SKM-1 (cell line): Measurements from ENCODE around the gene CDC27.
"Not testable (repeated sequence)": the region's sequence is repeated elsewhere in the genome, so short reads cannot be mapped to it uniquely, and the experiment has no call there.

ENCODE experiments used
- DNase-seq: peaks from one replicate; lab custom pipeline; 2025; ENCODE audit not compliant: unreplicated experiment; lab: John Stamatoyannopoulos, UW

Gene CDC27

DNA sequence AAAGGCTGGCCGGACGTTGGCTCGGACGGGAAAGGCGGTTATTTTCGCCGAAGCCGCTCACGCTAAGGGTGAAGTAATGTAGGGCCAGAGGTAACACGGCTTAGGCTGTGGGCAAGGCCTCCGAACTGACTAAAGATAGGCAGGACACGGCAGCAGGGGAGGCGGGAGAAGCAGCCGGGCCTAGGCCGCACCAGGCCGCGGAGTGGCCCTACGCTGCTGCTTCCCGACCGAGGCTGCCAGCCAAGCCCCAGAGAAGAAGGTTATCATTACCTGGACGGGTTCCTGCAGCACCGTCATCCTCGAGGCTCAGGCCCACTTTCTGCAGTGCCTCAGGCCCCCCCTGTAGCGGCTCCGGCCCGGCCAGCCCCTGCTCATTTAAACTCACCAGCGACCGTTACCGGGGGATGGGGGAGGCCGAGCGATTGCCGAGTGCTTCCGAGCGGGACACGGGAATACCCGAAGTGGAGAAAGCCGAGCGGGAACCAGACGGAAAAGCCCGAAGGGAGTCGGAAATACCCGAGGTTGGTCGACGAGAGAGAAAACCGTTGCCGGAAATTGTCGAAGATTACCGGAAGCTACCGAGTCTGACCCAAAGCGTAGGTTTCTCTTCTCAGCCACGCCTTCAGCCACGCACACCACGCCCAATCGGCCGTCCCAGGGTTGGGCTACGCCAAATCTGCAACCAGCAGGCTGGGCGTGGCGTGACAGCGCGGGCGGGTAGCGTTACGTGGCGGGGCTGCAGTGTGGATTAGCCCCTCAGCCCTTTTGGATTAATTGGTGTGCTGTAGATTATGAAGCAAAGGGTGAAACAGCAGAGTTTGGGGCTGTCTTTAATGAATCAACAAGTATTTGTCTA is at the start of gene CDC27:
TSS of gene CDC27 (minus strand) at position 420 of the 856 bp plus-strand sequence. CDS start at position 297, 123 bp downstream.
- peak; percentile 97 for DNase-seq

DNA sequence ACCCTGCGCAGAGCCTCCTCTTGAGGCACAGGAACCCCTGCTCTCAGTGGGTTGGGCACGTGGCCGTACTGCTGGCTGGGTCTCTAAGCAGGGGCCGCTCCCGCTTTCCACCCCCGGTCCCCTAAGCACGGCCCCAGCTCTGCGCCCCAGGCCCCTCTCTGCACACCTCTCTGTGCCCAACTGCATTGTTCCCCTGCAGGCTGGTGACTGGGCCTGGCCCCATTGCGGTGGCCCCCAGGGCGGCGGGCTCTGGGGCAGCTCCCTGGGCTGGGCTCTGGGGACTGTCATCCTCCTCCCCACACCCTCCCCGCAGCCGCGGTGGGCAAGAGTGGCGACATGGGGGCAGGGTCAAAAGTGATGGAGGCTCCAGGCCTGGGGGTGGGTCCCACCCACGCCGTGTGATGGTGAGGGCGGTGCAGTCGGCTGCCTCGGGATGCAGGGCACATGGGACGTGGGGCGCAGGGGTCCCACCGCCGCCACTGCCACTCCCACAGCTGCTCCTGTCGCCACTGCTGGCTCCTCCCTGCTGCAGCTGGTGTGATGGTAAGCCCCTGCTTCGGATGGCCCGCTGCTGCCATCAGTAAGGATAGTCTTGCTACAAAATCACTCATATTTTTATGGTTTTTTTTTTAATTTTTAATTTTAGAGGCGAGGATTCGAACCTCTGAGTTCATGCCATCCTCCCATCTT is 49.4 kb upstream of the CDC27 start:
- DNase-seq, result no peak

- DNase-seq, result no peak
Observed at GRCh38 chr17:47237841-47238240, 48.7 kb upstream of the CDC27 start.

DNA sequence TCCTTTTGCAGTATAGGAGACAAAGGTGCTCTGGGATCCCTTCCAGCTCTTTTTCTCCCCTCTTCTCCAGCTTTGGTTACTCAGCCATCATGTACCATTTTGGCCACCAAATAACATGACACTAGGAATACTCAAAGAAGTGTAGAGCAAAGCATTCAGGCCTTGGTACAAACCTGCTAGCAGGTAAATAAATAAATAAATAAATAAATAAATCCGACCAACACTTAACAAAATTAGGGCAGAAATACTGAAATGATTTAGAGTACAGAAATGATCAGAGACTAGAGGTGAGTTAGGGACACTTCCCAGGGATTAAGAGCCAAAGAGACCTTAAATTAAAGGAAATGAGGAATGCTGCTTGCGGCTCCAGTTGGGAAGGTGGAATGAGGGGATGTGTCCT is 46.8 kb upstream of the CDC27 start:
- DNase-seq, result no peak

DNA sequence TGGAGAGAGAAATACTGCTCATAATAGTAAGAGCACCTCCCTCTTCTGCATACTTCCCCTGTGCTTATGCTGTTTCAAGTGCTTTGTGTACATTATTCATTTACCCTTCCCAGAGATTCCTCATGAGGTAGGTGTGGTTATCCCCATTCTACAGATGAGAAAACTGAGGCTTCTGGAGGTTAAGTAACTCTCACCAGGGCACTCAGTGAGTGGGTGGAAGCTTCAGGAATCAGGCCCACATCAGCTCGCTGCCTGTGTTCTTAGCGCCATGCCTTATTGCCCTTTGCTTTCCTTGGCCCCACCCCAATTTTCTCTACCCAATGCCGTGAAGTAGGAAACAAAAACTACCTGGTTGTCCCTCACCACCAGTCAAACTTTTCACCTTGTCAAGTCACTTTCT is 46.4 kb upstream of the CDC27 start:
- DNase-seq, result no peak

GRCh38 chr17:47232465-47232864 is 43.4 kb upstream of the CDC27 start:
- no peak for DNase-seq

- no peak for DNase-seq
Observed at GRCh38 chr17:47231866-47232265, 42.8 kb upstream of the CDC27 start.

DNA sequence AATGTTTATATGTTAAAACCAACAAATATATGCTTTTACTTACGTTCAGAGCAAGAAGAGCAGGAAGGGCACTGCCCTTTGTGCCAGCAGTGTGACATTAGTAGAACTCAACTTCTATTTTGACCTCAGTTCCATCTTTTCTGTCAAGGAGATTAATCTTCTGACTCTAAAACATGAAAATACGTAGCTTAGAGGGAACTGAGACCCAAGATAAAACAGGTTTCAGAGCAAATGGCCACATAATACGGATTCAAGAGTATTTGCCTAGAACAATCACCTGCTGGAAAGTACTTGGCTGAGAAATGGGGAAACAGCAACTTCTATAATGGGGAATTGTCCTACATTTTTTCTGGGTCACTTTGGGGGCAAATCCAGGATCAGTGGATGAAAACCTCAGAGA is 42.2 kb upstream of the CDC27 start:
- DNase-seq, result no peak

DNA sequence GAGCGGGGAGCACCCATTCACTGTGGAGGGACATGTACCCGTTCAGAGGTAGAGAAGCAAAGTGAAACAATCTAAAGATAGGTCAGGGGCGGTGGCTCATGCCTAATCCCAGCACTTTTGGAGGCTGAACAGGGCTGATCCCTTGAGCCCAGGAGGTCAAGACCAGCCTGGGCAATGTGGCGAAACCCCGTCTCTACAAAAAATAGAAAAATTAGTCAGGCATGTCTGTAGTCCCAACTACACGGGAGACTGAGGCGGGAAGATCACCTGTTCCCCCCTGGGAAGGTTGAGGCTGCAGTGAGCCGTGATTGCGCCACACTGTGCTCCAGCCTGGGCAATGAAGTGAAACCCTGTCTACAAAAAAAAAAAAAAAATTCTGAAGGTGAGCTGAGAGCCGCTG is 41.8 kb upstream of the CDC27 start:
- no peak for DNase-seq

- peak; percentile 91 for DNase-seq
Observed at GRCh38 chr17:47229535-47230443, 40.7 kb upstream of the CDC27 start.

- no peak for DNase-seq
Observed at GRCh38 chr17:47227862-47228261, 38.8 kb upstream of the CDC27 start.

DNA sequence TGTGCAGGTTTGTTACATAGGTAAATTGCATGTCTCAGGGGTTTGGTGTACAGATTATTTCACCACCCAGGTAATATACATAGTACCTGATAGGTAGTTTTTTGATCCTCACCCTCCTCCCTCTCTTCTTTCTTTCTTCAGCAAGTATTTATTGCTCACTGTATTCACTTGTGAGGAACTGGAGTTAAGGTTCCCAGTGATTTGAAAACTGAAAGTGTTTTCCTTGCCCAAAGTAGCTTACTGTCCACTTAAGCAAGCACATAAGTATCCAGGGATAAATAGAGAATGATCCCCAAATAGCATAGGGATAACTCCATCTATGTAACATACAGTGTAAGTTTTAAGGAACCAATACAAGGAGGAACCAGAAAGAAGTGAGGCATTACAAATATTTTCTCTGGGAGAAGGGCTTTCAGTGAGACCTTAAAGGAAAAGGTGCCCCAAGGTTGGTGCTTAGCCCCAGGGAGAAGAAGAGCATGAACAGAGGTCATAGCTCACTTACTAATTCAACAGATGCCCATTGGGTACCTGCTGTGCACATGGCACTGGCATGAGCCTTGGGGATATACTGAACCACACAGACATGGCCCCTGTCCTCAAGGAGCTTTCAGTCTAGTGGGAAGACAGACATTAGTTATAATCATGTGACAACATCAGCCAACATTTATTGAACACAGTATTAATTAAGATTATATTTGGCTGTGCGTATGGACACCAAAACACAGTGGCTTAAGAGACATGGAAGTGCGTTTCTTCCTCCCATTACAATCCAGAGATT is 37.0 kb upstream of the CDC27 start:
- DNase-seq, result no peak

DNA sequence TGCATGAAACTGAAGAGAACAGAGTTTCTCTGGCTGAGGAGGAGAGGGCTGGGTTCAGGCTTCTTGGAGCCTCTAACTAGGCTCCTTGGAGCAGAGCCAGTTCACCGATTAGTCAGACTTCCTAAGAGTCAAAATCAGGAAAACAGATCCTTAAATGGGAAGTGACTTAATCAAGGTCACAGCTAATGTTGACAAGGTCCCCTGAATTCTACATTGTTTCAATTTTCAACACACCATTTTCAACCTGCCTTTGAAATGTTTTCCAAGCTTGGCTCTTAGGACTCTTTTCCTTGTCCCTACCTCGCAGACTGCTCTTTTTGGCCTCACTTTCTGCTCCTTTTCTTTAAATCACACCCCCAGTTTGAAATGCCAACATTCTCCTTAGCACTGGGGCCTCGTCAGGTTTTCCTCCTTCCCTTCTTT is 36.4 kb upstream of the CDC27 start:
- DNase-seq, result no peak

GRCh38 chr17:47224966-47225365 is 35.9 kb upstream of the CDC27 start:
- no peak for DNase-seq

GRCh38 chr17:47224077-47224476 is 35.0 kb upstream of the CDC27 start:
- DNase-seq, result not testable (repeated sequence)

- no peak for DNase-seq
Observed at GRCh38 chr17:47223460-47223859, 34.4 kb upstream of the CDC27 start.

DNA sequence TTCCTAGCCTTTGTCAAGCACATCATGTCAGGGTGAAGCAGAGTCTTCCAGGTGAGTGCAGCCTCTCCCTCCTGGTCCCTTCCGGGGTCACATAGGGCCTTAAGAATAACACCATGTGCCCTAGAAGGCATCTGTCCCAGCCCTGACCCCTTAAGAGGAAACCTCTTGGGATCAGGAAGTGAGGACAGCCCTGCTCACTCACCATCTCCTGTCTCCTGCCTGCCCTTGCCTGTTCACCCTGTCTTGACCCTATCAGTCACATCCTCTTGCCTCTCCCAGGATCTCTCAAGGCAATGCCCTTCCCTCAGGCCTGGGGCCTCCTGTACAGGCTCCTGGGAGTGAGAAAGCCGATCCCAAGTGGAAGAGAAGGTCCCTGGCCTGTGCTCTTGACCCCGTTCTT is 33.9 kb upstream of the CDC27 start:
- no peak for DNase-seq

DNA sequence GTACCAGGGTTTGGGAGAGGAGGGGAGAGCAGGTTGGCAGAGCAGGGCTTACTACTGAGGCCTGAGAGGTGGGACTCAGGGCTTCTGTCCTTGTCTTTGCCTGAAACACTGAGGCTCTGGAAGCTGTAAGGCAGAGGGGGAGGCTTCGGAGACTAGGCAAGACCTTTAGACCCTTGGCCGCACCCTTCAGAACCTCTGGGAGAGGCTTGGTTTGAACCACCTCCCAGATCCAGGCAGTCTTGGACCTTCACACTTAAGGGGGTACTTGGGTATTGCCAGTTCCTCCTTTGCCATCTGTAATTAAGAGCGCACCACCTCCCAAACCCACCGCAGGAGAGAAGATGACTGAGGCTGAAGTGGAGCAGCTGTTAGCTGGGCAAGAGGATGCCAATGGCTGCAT is 33.0 kb upstream of the CDC27 start:
- no peak for DNase-seq

- no peak for DNase-seq
Observed at GRCh38 chr17:47221154-47221553, 32.1 kb upstream of the CDC27 start.

- no peak for DNase-seq
Observed at GRCh38 chr17:47220531-47220999, 31.5 kb upstream of the CDC27 start.
